A549 (cell line): ENCODE measurements around the gene NRM. TPM values are rescaled to one million over a fixed set of nuclear protein-coding genes. Genes with fewer than 3 reads are reported as not detected.
A peak's percentile ranks its signal among the peaks of the same experiment; 100 is the strongest.

Experiments used
- ATAC-seq, 2 experiments: fragments of 200-7000 bp in 1 of 2; fragments of >200 bp in 1 of 2; cut with Nextera tagmentation in 1 of 2; cut with Tn5 transposase in 1 of 2; 3 replicates each; pipeline versions ENCODE4 v1.8.0 to v1.9.1; 2018 to 2020; ENCODE audit warnings: mild to moderate bottlenecking in 1 of 2, moderate library complexity in 1 of 2
- CTCF ChIA-PET: fragments of 300-600 bp; sonication (Branson Sonifier 250); formaldehyde crosslinking; extraction: SDS; loops from one replicate; lab custom pipeline; 2021; ENCODE audit warnings: antibody characterized with exemption, inconsistent platforms; lab: Yijun Ruan, JAX
- POLR2A ChIA-PET: fragments of 350-600 bp; formaldehyde crosslinking; extraction: SDS; loops from one replicate; lab custom pipeline; 2021; ENCODE audit warnings: antibody characterized with exemption, inconsistent platforms; lab: Yijun Ruan, JAX
- DNase-seq, 2 experiments: peaks; one replicate each; pipeline versions ENCODE4 v3.0.0 to v3.0.0-alpha.2; 2011 to 2016; ENCODE audit warnings: low read depth in 1 of 2, low spot score in 1 of 2
- FAIRE-seq: peaks from 2 replicates; lab custom pipeline; 2011; peaks lifted over from hg19 to GRCh38; lab: Jason Lieb, UNC
- H3K27ac ChIP-seq, 2 experiments: fragments of >200 bp; sonication (Bioruptor Twin); formaldehyde crosslinking; 3 replicates each; pipeline ENCODE4 v1.5.1; 2016 to 2017
- H3K4me1 ChIP-seq: fragments of >200 bp; sonication (Bioruptor Twin); formaldehyde crosslinking; 3 replicates; pipeline ENCODE4 v1.6.1; 2016
- H3K4me2 ChIP-seq: fragments of >200 bp; sonication (Bioruptor Twin); formaldehyde crosslinking; 3 replicates; pipeline ENCODE4 v1.6.1; 2016
- H3K4me3 ChIP-seq: fragments of >200 bp; sonication (Bioruptor Twin); formaldehyde crosslinking; 3 replicates; pipeline ENCODE4 v1.5.1; 2016
- H3K9me3 ChIP-seq: fragments of >200 bp; sonication (Bioruptor Twin); formaldehyde crosslinking; 3 replicates; pipeline ENCODE4 v1.6.1; 2016
- BCL3 ChIP-seq: fragments of >200 bp; sonication (Bioruptor Twin); formaldehyde crosslinking; IDR thresholded peaks from 3 replicates; pipeline ENCODE4 v1.6.1; 2016
- CBX2 ChIP-seq: fragments of 200-600 bp; sonication (generic); IDR thresholded peaks from 2 replicates; pipeline ENCODE4 v1.6.1; 2016; ENCODE audit warnings: low read depth, mild to moderate bottlenecking, borderline replicate concordance
- CHD2 ChIP-seq: fragments of 150-350 bp; IDR thresholded peaks from 2 replicates; pipeline ENCODE4 v1.6.1; 2014; ENCODE audit warnings: low read length; ENCODE audit not compliant: partially characterized antibody
- CTCF ChIP-seq: fragments of >200 bp; sonication (Bioruptor Twin); formaldehyde crosslinking; IDR thresholded peaks from 3 replicates; pipeline ENCODE4 v1.5.1; 2016
- E2F6 ChIP-seq: IDR thresholded peaks from 2 replicates; pipeline ENCODE4 v1.6.1; 2012; ENCODE audit warnings: low read depth, borderline replicate concordance
- ELK1 ChIP-seq: fragments of 150-350 bp; IDR thresholded peaks from 2 replicates; pipeline ENCODE4 v1.6.1; 2014; ENCODE audit warnings: low read depth, mild to moderate bottlenecking, low read length
- ESRRA ChIP-seq: fragments of 150-350 bp; IDR thresholded peaks from 2 replicates; pipeline ENCODE4 v1.6.1; 2014; ENCODE audit warnings: mild to moderate bottlenecking, low read length, borderline replicate concordance
- FOXS1 ChIP-seq: fragments of 250-450 bp; sonication (Bioruptor Pico); IDR thresholded peaks from 2 replicates; pipeline ENCODE4 v1.5.0; 2020; ENCODE audit warnings: mild to moderate bottlenecking, moderate library complexity
- JUN ChIP-seq, 2 experiments: fragments of >200 bp; sonication (Bioruptor Twin); formaldehyde crosslinking; IDR thresholded peaks; 2 replicates in 1 of 2; 3 replicates in 1 of 2; pipeline ENCODE4 v1.6.1; 2016 to 2017
- JUNB ChIP-seq: fragments of >200 bp; sonication (Bioruptor Twin); formaldehyde crosslinking; IDR thresholded peaks from 2 replicates; pipeline ENCODE4 v1.6.1; 2016
- KDM5A ChIP-seq: fragments of 200-600 bp; sonication (generic); IDR thresholded peaks from 2 replicates; pipeline ENCODE4 v1.6.1; 2016; ENCODE audit warnings: antibody characterized with exemption, mild to moderate bottlenecking
- PBX3 ChIP-seq: IDR thresholded peaks from 2 replicates; pipeline ENCODE4 v1.6.1; 2012
- PHF8 ChIP-seq: fragments of 200-600 bp; sonication (generic); IDR thresholded peaks from 2 replicates; pipeline ENCODE4 v1.6.1; 2016; ENCODE audit warnings: low read depth, mild to moderate bottlenecking, antibody characterized with exemption, moderate library complexity, borderline replicate concordance
- POLR2A ChIP-seq: IDR thresholded peaks from 2 replicates; pipeline ENCODE4 v1.6.1; 2012; ENCODE audit warnings: mild to moderate bottlenecking, low read length
- RARB ChIP-seq: fragments of 250-450 bp; sonication (Bioruptor Pico); IDR thresholded peaks from 2 replicates; pipeline ENCODE4 v1.8.0; 2021; ENCODE audit warnings: mild to moderate bottlenecking, moderate library complexity
- SREBF2 ChIP-seq: fragments of 450-650 bp; IDR thresholded peaks from 2 replicates; pipeline ENCODE4 v1.6.1; 2014; ENCODE audit warnings: mild to moderate bottlenecking, moderate library complexity
- TFCP2L1 ChIP-seq: fragments of 250-450 bp; sonication (Bioruptor Pico); IDR thresholded peaks from 2 replicates; pipeline ENCODE4 v1.5.0; 2021; ENCODE audit warnings: mild to moderate bottlenecking
- ZNF302 ChIP-seq: fragments of 250-450 bp; sonication (Bioruptor Pico); IDR thresholded peaks from 2 replicates; pipeline ENCODE4 v1.9.0; 2021; ENCODE audit warnings: inconsistent platforms, mild to moderate bottlenecking, moderate library complexity
- ZSCAN20 ChIP-seq: fragments of 250-450 bp; sonication (Bioruptor Pico); IDR thresholded peaks from 2 replicates; pipeline ENCODE4 v1.8.0; 2022; ENCODE audit warnings: mild to moderate bottlenecking, moderate library complexity
- WGBS: methylation state at CpG from one replicate; pipeline ENCODE4 v1.1.6; 2017; ENCODE audit errors: missing lambda C conversion rate; 5-methylcytosine and 5-hydroxymethylcytosine counted together
- polyA plus RNA-seq, 4 experiments: library from polyadenylated mRNA; depleted of rRNA in 3 of 4; stranded (reverse); fragments of >200 nt; fragmentation: RNase III in 1 of 4; extraction: RNeasy Plus Mini Kit Qiagen cat#74134 plus additional on column Dnase treatment in 1 of 4; gene quantifications; 2 replicates in 3 of 4; 3 replicates in 1 of 4; pipeline ENCODE4 v1.2.3, GENCODE V29; 2011 to 2017
- TF ChIP-seq, protein P1 (sequence below): IDR thresholded peaks from 2 replicates; pipeline ENCODE4 v1.6.1; 2012
- TF ChIP-seq, protein P2 (sequence below): fragments of 450-650 bp; IDR thresholded peaks from 2 replicates; pipeline ENCODE4 v1.6.1; 2014; ENCODE audit warnings: antibody characterized with exemption
- TF ChIP-seq, protein P3 (sequence below): fragments of 200-600 bp; sonication (generic); IDR thresholded peaks from 2 replicates; pipeline ENCODE4 v1.6.1; 2016; ENCODE audit warnings: antibody characterized with exemption, mild to moderate bottlenecking, moderate library complexity

Gene NRM
- polyA plus RNA-seq, 2 of the 4 experiments (the other 2 are of a cell fraction), result 11.3 to 13.0 TPM

GRCh38 chr6:30647242-30648116, 43.3 kb downstream of the NRM start:
- no peaks in the 10 kb centered on the region for H3K9me3 ChIP-seq
- ChIA-PET POLR2A (interaction anchor here (1.0 kb wide), 1 partner anchor 30 kb away, joined by 4 read pairs; the partner anchor contains the start of genes MRPS18B and PPP1R10), CTCF (interaction anchor here (0.6 kb wide), 2 partner anchors 75 to 108 kb away, joined by 3 to 6 read pairs; no protein-coding TSS in a partner anchor)
- ATAC-seq (peak; percentile 91), DNase-seq (peak; percentile 69 to 71), FAIRE-seq (no peak)
- peak overlapping the region; percentile 88 to 97 for H3K27ac ChIP-seq
- H3K4me1 ChIP-seq, result peaks cover 9% of the 10 kb centered on the region
- H3K4me3 ChIP-seq, result peak overlapping the region; percentile 72
- H3K4me2 ChIP-seq, result peak overlapping the region; percentile 71
- 1% methylated on average over 24 of the region's 78 CpGs for WGBS
- TF ChIP-seq ESRRA (0 out of 2 replicates have a peak, but pooled peaks have one; percentile 44), CBX2 (no peak), KDM5A (no peak), PHF8 (peak; percentile 59), TFCP2L1 (no peak), ELK1 (no peak), POLR2A (peak; percentile 49), ZNF302 (no peak), JUN (IDR thresholded peaks at IDR 0.05) (peak in 1 of 2 experiments; percentile 57; a peak in 1 of 5 replicates)
- TF ChIP-seq, protein P1, sequence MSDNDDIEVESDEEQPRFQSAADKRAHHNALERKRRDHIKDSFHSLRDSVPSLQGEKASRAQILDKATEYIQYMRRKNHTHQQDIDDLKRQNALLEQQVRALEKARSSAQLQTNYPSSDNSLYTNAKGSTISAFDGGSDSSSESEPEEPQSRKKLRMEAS, result peak; percentile 55
- TF ChIP-seq, protein P2, sequence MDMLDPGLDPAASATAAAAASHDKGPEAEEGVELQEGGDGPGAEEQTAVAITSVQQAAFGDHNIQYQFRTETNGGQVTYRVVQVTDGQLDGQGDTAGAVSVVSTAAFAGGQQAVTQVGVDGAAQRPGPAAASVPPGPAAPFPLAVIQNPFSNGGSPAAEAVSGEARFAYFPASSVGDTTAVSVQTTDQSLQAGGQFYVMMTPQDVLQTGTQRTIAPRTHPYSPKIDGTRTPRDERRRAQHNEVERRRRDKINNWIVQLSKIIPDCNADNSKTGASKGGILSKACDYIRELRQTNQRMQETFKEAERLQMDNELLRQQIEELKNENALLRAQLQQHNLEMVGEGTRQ, result no peak

- peak; percentile 86 to 89 for ATAC-seq
- ChIA-PET POLR2A (interaction anchor here (1.0 kb wide), 1 partner anchor 29 kb away, joined by 4 read pairs; the partner anchor contains the start of genes MRPS18B and PPP1R10), CTCF (interaction anchor here (0.6 kb wide), 1 partner anchor 11 kb away, joined by 3 read pairs; no protein-coding TSS in a partner anchor)
- Histone ChIP-seq H3K4me1 (peaks cover 9% of the 10 kb centered on the region), H3K4me2 (peak within 1 kb of the TSS; percentile 71), H3K27ac (peak within 1 kb of the TSS; percentile 88 to 97), H3K4me3 (peak within 1 kb of the TSS; percentile 72), H3K9me3 (no peaks in the 10 kb centered on the region)
- WGBS, result 31% methylated on average over 18 of the region's 37 CpGs
- DNase-seq, result peak; percentile 85 to 93
- no peak for FAIRE-seq
- TF ChIP-seq FOXS1 (CRISPR knock-in tag) (no peak), JUN (IDR thresholded peaks at IDR 0.05) (no peak; a peak in 1 of 5 replicates), CTCF (no peak), E2F6 (no peak), JUNB (no peak), TFCP2L1 (no peak), ZSCAN20 (no peak), SREBF2 (no peak), RARB (no peak), BCL3 (no peak), CHD2 (no peak), PBX3 (no peak)
- TF ChIP-seq, protein P3, sequence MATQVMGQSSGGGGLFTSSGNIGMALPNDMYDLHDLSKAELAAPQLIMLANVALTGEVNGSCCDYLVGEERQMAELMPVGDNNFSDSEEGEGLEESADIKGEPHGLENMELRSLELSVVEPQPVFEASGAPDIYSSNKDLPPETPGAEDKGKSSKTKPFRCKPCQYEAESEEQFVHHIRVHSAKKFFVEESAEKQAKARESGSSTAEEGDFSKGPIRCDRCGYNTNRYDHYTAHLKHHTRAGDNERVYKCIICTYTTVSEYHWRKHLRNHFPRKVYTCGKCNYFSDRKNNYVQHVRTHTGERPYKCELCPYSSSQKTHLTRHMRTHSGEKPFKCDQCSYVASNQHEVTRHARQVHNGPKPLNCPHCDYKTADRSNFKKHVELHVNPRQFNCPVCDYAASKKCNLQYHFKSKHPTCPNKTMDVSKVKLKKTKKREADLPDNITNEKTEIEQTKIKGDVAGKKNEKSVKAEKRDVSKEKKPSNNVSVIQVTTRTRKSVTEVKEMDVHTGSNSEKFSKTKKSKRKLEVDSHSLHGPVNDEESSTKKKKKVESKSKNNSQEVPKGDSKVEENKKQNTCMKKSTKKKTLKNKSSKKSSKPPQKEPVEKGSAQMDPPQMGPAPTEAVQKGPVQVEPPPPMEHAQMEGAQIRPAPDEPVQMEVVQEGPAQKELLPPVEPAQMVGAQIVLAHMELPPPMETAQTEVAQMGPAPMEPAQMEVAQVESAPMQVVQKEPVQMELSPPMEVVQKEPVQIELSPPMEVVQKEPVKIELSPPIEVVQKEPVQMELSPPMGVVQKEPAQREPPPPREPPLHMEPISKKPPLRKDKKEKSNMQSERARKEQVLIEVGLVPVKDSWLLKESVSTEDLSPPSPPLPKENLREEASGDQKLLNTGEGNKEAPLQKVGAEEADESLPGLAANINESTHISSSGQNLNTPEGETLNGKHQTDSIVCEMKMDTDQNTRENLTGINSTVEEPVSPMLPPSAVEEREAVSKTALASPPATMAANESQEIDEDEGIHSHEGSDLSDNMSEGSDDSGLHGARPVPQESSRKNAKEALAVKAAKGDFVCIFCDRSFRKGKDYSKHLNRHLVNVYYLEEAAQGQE, result no peak
These were observed 44.1 kb downstream of the NRM start, which contains the start of gene C6orf136 for GRCh38 chr6:30646450-30647241. Gene C6orf136 (plus strand): TSS chr6:30647133. CDS start chr6:30647232, 99 bp downstream.
